GM10266 (cell line): Measurements from ENCODE around the gene ATP10B.
"Not testable (repeated sequence)": the region's sequence is repeated elsewhere in the genome, so short reads cannot be mapped to it uniquely, and the experiment has no call there.

ENCODE experiments used
- DNase-seq: peaks from one replicate; pipeline ENCODE4 v3.0.0; 2012; ENCODE audit errors: extremely low spot score
- CTCF ChIP-seq: IDR thresholded peaks from 2 replicates; pipeline ENCODE4 v1.5.1; 2012; ENCODE audit warnings: mild to moderate bottlenecking, low read depth; ENCODE audit not compliant: control insufficient read depth, insufficient read depth; ENCODE audit errors: missing control alignments

Gene ATP10B

GRCh38 chr5:160742446-160742845 lies 109.6 kb downstream of the ATP10B start:
- no peak for TF ChIP-seq CTCF
- DNase-seq = no peak

- DNase-seq = no peak
- TF ChIP-seq CTCF = no peak
Observed at GRCh38 chr5:160727296-160727997, 124.6 kb downstream of the ATP10B start.

GRCh38 chr5:160726721-160727120 lies 125.3 kb downstream of the ATP10B start:
- DNase-seq = no peak
- no peak for TF ChIP-seq CTCF

GRCh38 chr5:160720822-160721221 lies 131.2 kb downstream of the ATP10B start:
- no peak for TF ChIP-seq CTCF
- no peak for DNase-seq

- DNase-seq = not testable (repeated sequence)
Observed at GRCh38 chr5:160715508-160715907, 136.5 kb downstream of the ATP10B start.

- DNase-seq = no peak
- no peak for TF ChIP-seq CTCF
Observed at GRCh38 chr5:160703547-160704189, 148.3 kb downstream of the ATP10B start.

- DNase-seq = no peak
- TF ChIP-seq CTCF = no peak
Observed at GRCh38 chr5:160702934-160703333, 149.1 kb downstream of the ATP10B start.

GRCh38 chr5:160702311-160702803 lies 149.7 kb downstream of the ATP10B start:
- no peak for TF ChIP-seq CTCF
- no peak for DNase-seq
